Measurements from ENCODE around the gene TSHZ2.

The TSHZ2 gene

DNA sequence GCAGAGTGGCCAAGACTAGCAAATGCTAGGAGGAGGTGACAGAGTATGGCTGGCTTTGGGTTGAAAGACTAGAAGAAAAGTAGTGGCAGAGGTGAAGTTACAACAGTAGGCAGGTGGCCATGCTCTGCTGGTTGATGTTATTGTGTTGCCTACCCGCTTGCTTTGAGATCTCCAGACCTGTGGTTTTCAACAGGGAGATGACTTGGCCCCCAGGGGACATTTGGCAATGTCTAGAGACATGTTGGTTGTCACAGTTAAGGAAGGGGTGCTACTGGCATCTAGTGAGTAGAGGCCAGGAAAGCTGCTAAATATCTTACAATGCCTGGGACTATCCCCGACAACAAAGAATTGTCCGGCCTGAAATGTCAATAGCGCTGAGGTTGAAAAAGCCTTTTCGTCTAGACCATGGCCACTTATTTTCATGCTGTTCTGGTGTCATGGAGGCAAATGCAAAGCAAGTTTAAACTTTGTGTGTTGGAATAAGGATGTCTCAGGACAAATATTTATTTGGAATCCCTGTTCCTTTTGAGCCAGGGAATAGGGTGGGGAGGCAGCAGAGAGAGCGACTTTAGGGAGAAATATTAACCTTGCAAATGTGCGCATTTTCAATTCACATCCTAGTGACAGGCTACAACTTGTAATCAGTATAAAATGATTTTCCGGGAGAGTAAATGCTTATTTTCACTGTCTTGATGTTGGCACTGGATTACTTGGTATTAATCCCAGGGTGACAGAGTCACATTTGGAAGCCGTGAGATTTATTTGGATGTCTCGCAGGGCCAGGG is 417.6 kb downstream of the TSHZ2 start:
- TF ChIP-seq CTCF (IDR thresholded peaks at IDR 0.05) = no peak

DNA sequence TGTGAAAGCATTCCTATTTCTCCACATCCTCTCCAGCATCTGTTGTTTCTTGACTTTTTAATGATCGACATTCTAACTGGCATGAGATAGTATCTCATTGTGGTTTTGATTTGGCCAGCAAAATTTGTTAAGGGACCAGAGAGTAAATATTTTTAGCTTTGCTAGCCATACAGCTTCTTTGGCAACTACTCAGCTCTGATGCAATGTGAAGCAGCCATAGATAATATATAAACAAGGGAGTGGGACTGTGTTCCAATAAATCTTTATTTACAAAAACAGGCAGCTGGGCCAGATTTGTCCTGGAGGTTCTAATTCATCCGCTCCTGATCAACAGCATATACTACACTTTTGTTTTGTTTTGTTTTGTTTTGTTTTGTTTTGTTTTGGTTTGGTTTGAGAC is 418.6 kb downstream of the TSHZ2 start:
- no peak for TF ChIP-seq CTCF (IDR thresholded peaks at IDR 0.05)

DNA sequence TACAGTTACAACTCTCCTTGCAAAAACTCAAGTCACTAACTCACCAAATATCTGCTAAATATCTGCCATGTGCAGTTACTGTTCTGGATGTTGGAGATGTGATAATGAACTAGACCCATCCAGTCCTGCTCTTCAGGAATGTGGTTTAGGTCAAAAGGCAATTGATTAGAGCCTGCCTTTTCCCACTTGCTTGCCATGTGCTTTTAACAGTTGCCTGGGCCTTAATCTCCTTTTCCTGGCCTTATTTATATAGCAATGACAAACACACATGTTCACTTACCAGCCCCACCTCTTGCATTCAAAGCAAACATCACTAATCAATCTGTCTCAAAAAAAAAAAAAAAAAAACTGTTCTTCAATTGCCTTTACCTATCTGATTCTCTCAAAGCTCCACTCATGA is 422.3 kb downstream of the TSHZ2 start:
- no peak for TF ChIP-seq CTCF (IDR thresholded peaks at IDR 0.05)

DNA sequence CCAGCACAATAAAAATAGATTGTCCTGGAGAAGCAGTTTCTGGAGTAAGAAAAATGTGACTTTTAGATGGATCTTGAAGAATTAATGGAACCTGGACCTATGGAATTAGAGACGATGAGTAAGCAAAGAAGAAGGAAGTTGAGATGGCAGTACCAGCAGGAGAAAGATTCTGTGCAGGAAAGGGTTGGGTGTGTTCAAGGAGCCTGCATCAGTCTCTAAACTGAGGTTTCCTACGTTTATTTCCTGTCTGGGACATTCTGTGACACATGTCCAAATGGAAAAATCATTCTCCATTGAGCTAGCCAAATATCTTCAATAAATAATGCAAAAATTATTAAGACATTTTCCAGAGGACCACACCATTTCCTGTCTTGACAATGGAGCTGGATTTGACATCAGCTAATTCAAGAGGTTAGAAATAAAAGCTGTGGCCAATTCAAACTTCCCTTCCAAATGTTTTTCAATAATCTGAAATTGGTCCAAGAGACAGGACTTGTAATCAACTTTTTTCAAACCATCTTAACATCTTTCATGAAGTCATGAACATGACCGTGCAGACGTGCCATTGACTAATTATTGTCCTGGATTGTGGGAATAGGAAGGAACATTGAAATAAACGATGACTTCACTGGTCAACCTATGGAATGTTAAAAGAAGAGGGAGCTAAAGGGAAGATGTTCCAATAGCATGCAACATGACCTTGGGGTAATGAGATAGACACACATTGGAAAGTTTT is 423.2 kb downstream of the TSHZ2 start:
- TF ChIP-seq CTCF (IDR thresholded peaks at IDR 0.05) = no peak

- TF ChIP-seq CTCF (IDR thresholded peaks at IDR 0.05) = no peak
Measured at GRCh38 chr20:53399083-53399482, 426.9 kb downstream of the TSHZ2 start.

GRCh38 chr20:53399592-53400335 is 427.6 kb downstream of the TSHZ2 start:
- TF ChIP-seq CTCF (IDR thresholded peaks at IDR 0.05) = no peak

DNA sequence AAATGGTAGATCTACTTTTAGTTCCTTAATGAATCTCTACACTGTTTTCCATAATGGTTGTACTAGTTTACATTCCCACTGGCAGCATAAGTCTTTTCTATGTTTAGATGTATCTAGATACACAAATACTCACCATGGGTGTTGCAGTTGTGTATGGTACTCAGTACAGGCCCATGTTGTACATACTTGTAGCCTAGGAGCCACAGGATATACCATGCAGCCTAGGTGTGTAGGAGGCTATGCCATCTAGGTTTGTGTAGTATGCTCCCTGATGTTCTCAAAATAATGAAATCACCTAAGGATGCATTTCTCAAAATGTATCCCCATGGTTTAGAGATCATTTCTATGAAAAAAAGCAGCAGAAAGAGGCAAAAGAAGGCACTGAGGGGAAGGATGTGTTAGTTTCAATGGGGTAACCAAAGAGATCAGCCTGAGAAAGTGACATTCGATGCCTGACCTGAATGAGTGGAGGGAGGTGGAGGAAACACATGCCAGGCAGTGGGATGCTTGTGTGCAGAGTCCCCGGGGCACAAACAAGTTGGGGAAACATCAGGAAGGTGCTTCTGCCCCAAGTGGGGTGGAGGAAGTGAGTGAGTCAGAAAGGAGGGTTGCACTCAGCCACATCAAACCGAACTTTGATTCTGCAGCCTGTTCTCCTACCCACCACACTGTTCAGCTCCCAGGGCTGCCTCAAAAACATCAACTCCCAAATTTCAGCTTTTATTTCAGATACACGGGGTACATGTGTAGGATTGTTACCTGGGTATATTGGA is 430.3 kb downstream of the TSHZ2 start:
- no peak for TF ChIP-seq CTCF (IDR thresholded peaks at IDR 0.05)
